Type B pancreatic cell (in vitro differentiated cells): ENCODE data around the gene NANOS3. TPM values are rescaled to one million over a fixed set of nuclear protein-coding genes. Genes with fewer than 3 reads are reported as not detected.

ENCODE experiments used
- DNase-seq: peaks from one replicate; pipeline ENCODE4 v3.0.0; 2021; ENCODE audit warnings: mixed read lengths; ENCODE audit not compliant: unreplicated experiment; ENCODE audit errors: extremely low spot score
- H3K27ac Mint-ChIP-seq: 2 replicates; pipeline ENCODE4 v1.8.0; 2021; ENCODE audit warnings: mild to moderate bottlenecking, mixed read lengths
- H3K27me3 Mint-ChIP-seq: 2 replicates; pipeline ENCODE4 v1.8.0; 2021; ENCODE audit warnings: mixed read lengths
- H3K36me3 Mint-ChIP-seq: 2 replicates; pipeline ENCODE4 v1.8.0; 2021; ENCODE audit warnings: mixed read lengths
- H3K4me1 Mint-ChIP-seq: one replicate; pipeline ENCODE4 v1.8.0; 2021; ENCODE audit warnings: mixed read lengths; ENCODE audit not compliant: unreplicated experiment
- H3K4me3 Mint-ChIP-seq: 2 replicates; pipeline ENCODE4 v1.8.0; 2021; ENCODE audit warnings: mild to moderate bottlenecking, mixed read lengths
- H3K9me3 Mint-ChIP-seq: 2 replicates; pipeline ENCODE4 v1.8.0; 2021; ENCODE audit warnings: mixed read lengths
- CTCF ChIP-seq: fragments of 200-600 bp; sonication (generic); conservative IDR thresholded peaks from 2 replicates; pipeline ENCODE4 v1.5.0; 2021; ENCODE audit warnings: antibody characterized with exemption, mild to moderate bottlenecking
- total RNA-seq: library from RNA; stranded (reverse); gene quantifications from 2 replicates; pipeline ENCODE4 v1.2.1, GENCODE V29; 2021; ENCODE audit warnings: low replicate concordance

NANOS3 gene
- total RNA-seq, 1 donor from 2014 or later = 2.8 TPM

DNA sequence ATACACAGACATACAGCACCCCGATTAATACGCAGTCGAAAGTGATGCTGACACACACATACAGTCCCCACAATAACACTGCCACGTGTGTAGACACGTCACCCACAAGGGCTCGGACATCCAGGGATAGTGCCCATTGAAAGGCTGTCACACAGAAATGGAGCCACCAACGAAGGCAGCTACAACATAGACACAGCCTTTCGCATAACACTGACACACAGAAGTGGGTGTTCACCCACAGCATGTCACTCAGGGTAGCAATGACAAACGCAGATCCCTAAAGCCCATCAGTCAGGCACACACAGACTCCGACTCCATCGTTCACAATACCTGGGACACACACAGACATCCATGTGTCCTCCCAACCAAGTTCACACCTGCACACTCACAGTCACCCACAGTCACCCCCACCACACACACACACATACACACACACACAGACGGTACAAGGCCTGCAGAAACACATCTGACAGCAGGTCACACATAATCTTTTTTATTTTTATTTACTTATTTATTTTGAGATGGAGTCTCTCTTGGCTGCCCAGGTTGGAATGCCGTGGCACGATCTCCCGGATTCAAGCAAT lies 10.4 kb upstream of the NANOS3 start:
- Mint-ChIP-seq H3K9me3 (no peaks in the 10 kb centered on the region), H3K4me1 (peaks cover 36% of the 10 kb centered on the region), H3K4me3 (peak overlapping the region; percentile 92), H3K27me3 (peaks cover 20% of the 10 kb centered on the region), H3K36me3 (no peaks in the 10 kb centered on the region), H3K27ac (peak overlapping the region; percentile 65)
- no peak for DNase-seq
- TF ChIP-seq CTCF = no peak

DNA sequence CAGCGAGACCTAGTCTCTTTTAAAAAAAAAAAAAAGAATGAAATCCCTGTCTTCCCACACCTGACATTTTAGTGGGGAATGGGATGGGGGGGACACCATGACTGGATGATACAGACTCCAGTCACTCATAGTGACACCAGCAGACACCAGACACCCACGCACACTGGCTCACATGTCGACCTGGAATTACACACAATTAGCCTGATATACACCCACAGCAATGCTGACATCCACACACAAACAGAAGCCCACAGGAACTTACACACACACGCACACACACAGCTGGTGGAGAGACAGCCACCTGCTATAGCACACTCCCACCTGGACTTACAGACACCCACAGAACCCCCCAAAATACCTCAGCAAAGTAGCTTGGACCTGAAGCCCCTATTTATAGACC lies 8.3 kb upstream of the NANOS3 start:
- Mint-ChIP-seq H3K36me3 (no peaks in the 10 kb centered on the region), H3K4me1 (peaks cover 27% of the 10 kb centered on the region), H3K4me3 (no peak overlapping the region), H3K27me3 (peaks cover 20% of the 10 kb centered on the region), H3K27ac (no peak overlapping the region), H3K9me3 (no peaks in the 10 kb centered on the region)
- DNase-seq = no peak
- no peak for TF ChIP-seq CTCF

DNA sequence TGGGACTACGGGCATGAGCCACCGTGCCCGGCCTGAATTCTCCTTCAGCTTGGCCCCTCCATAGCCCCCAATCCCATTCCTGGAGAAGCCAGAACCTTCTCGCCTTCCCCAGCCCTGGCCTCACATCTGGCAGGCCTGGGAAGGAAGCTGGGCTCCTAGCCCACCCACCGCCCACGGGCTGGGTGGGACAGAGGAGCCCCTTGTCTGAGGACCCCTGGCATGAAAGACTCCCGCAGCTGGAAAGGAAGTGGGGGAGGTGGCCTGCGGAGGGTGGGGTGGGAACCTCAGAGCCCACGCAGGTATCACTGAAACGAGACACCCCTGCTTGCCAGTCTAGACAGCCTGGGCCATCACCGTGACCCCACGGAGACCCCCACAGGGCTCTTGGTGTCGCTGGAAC lies 7.7 kb upstream of the NANOS3 start:
- Mint-ChIP-seq H3K36me3 (no peaks in the 10 kb centered on the region), H3K4me1 (peaks cover 23% of the 10 kb centered on the region), H3K27me3 (peaks cover 16% of the 10 kb centered on the region), H3K4me3 (no peak overlapping the region), H3K9me3 (no peaks in the 10 kb centered on the region), H3K27ac (no peak overlapping the region)
- no peak for DNase-seq
- no peak for TF ChIP-seq CTCF

GRCh38 chr19:13870873-13871272 lies 6.1 kb upstream of the NANOS3 start:
- H3K4me1 Mint-ChIP-seq = peaks cover 19% of the 10 kb centered on the region
- no peak overlapping the region for H3K4me3 Mint-ChIP-seq
- no peak overlapping the region for H3K27ac Mint-ChIP-seq
- H3K27me3 Mint-ChIP-seq = peaks cover 12% of the 10 kb centered on the region
- no peaks in the 10 kb centered on the region for H3K36me3 Mint-ChIP-seq
- DNase-seq = no peak
- no peaks in the 10 kb centered on the region for H3K9me3 Mint-ChIP-seq
- TF ChIP-seq CTCF = no peak

GRCh38 chr19:13872339-13872694 lies 4.6 kb upstream of the NANOS3 start:
- H3K36me3 Mint-ChIP-seq = no peaks in the 10 kb centered on the region
- H3K27me3 Mint-ChIP-seq = peaks cover 4% of the 10 kb centered on the region
- TF ChIP-seq CTCF = no peak
- no peak for DNase-seq
- H3K4me1 Mint-ChIP-seq = peaks cover 12% of the 10 kb centered on the region
- H3K27ac Mint-ChIP-seq = no peak overlapping the region
- H3K9me3 Mint-ChIP-seq = no peaks in the 10 kb centered on the region
- H3K4me3 Mint-ChIP-seq = peak overlapping the region; percentile 76
